A549 (cell line): ENCODE results near the gene FSHR. TPM values are rescaled to one million over a fixed set of nuclear protein-coding genes. Genes with fewer than 3 reads are reported as not detected.

Source experiments
- ATAC-seq, 2 experiments: fragments of 200-7000 bp in 1 of 2; fragments of >200 bp in 1 of 2; cut with Nextera tagmentation in 1 of 2; cut with Tn5 transposase in 1 of 2; 3 replicates each; pipeline versions ENCODE4 v1.8.0 to v1.9.1; 2018 to 2020; ENCODE audit warnings: mild to moderate bottlenecking in 1 of 2, moderate library complexity in 1 of 2
- CTCF ChIA-PET: fragments of 300-600 bp; sonication (Branson Sonifier 250); formaldehyde crosslinking; extraction: SDS; loops from one replicate; lab custom pipeline; 2021; ENCODE audit warnings: antibody characterized with exemption, inconsistent platforms; lab: Yijun Ruan, JAX
- POLR2A ChIA-PET: fragments of 350-600 bp; formaldehyde crosslinking; extraction: SDS; loops from one replicate; lab custom pipeline; 2021; ENCODE audit warnings: antibody characterized with exemption, inconsistent platforms; lab: Yijun Ruan, JAX
- DNase-seq, 2 experiments: peaks; one replicate each; pipeline versions ENCODE4 v3.0.0 to v3.0.0-alpha.2; 2011 to 2016; ENCODE audit warnings: low read depth in 1 of 2, low spot score in 1 of 2
- FAIRE-seq: peaks from 2 replicates; lab custom pipeline; 2011; peaks lifted over from hg19 to GRCh38; lab: Jason Lieb, UNC
- H3K27ac ChIP-seq, 2 experiments: fragments of >200 bp; sonication (Bioruptor Twin); formaldehyde crosslinking; 3 replicates each; pipeline ENCODE4 v1.5.1; 2016 to 2017
- H3K4me1 ChIP-seq: fragments of >200 bp; sonication (Bioruptor Twin); formaldehyde crosslinking; 3 replicates; pipeline ENCODE4 v1.6.1; 2016
- H3K4me2 ChIP-seq: fragments of >200 bp; sonication (Bioruptor Twin); formaldehyde crosslinking; 3 replicates; pipeline ENCODE4 v1.6.1; 2016
- H3K4me3 ChIP-seq: fragments of >200 bp; sonication (Bioruptor Twin); formaldehyde crosslinking; 3 replicates; pipeline ENCODE4 v1.5.1; 2016
- H3K9me3 ChIP-seq: fragments of >200 bp; sonication (Bioruptor Twin); formaldehyde crosslinking; 3 replicates; pipeline ENCODE4 v1.6.1; 2016
- CBX2 ChIP-seq: fragments of 200-600 bp; sonication (generic); IDR thresholded peaks from 2 replicates; pipeline ENCODE4 v1.6.1; 2016; ENCODE audit warnings: low read depth, mild to moderate bottlenecking, borderline replicate concordance
- CHD2 ChIP-seq: fragments of 150-350 bp; IDR thresholded peaks from 2 replicates; pipeline ENCODE4 v1.6.1; 2014; ENCODE audit warnings: low read length; ENCODE audit not compliant: partially characterized antibody
- CHD4 ChIP-seq: fragments of 200-600 bp; sonication (generic); IDR thresholded peaks from 2 replicates; pipeline ENCODE4 v1.6.1; 2016; ENCODE audit warnings: antibody characterized with exemption, mild to moderate bottlenecking, borderline replicate concordance
- EHMT2 ChIP-seq: fragments of 200-600 bp; sonication (generic); IDR thresholded peaks from 2 replicates; pipeline ENCODE4 v1.6.1; 2016; ENCODE audit warnings: antibody characterized with exemption, low read depth, mild to moderate bottlenecking, moderate library complexity
- FOSB ChIP-seq: fragments of 250-450 bp; sonication (Bioruptor Pico); IDR thresholded peaks from 2 replicates; pipeline ENCODE4 v1.5.0; 2020; ENCODE audit warnings: mild to moderate bottlenecking, moderate library complexity
- FOXS1 ChIP-seq: fragments of 250-450 bp; sonication (Bioruptor Pico); IDR thresholded peaks from 2 replicates; pipeline ENCODE4 v1.5.0; 2020; ENCODE audit warnings: mild to moderate bottlenecking, moderate library complexity
- GATA3 ChIP-seq: IDR thresholded peaks from 2 replicates; pipeline ENCODE4 v1.6.1; 2012; ENCODE audit warnings: borderline replicate concordance
- HDAC2 ChIP-seq: fragments of 200-600 bp; sonication (generic); IDR thresholded peaks from 2 replicates; pipeline ENCODE4 v1.6.1; 2016
- HEYL ChIP-seq: fragments of 250-450 bp; sonication (Bioruptor Pico); IDR thresholded peaks from 2 replicates; pipeline ENCODE4 v1.8.0; 2021; ENCODE audit warnings: mild to moderate bottlenecking, moderate library complexity
- HMGXB4 ChIP-seq: fragments of 250-450 bp; sonication (Bioruptor Pico); IDR thresholded peaks from 2 replicates; pipeline ENCODE4 v1.5.0; 2021; ENCODE audit warnings: mild to moderate bottlenecking, moderate library complexity, borderline replicate concordance
- HOXB5 ChIP-seq: fragments of 250-450 bp; sonication (Bioruptor Pico); IDR thresholded peaks from 2 replicates; pipeline ENCODE4 v1.5.0; 2020; ENCODE audit warnings: mild to moderate bottlenecking, moderate library complexity
- KDM1A ChIP-seq: fragments of 200-600 bp; sonication (generic); IDR thresholded peaks from 2 replicates; pipeline ENCODE4 v1.6.1; 2016; ENCODE audit warnings: low read depth, mild to moderate bottlenecking
- KDM5A ChIP-seq: fragments of 200-600 bp; sonication (generic); IDR thresholded peaks from 2 replicates; pipeline ENCODE4 v1.6.1; 2016; ENCODE audit warnings: antibody characterized with exemption, mild to moderate bottlenecking
- MAX ChIP-seq: IDR thresholded peaks from 2 replicates; pipeline ENCODE4 v1.6.1; 2012
- NFE2L2 ChIP-seq: fragments of 150-350 bp; conservative IDR thresholded peaks from 2 replicates; pipeline ENCODE4 v1.6.1; 2014; ENCODE audit warnings: low read length
- PBX3 ChIP-seq: IDR thresholded peaks from 2 replicates; pipeline ENCODE4 v1.6.1; 2012
- PHF8 ChIP-seq: fragments of 200-600 bp; sonication (generic); IDR thresholded peaks from 2 replicates; pipeline ENCODE4 v1.6.1; 2016; ENCODE audit warnings: low read depth, mild to moderate bottlenecking, antibody characterized with exemption, moderate library complexity, borderline replicate concordance
- POLR2A ChIP-seq: IDR thresholded peaks from 2 replicates; pipeline ENCODE4 v1.6.1; 2012; ENCODE audit warnings: mild to moderate bottlenecking, low read length
- RAD21 ChIP-seq, 2 experiments: fragments of >200 bp in 1 of 2; sonication (Bioruptor Twin) in 1 of 2; formaldehyde crosslinking in 1 of 2; IDR thresholded peaks in 1 of 2; conservative IDR thresholded peaks in 1 of 2; 2 replicates in 1 of 2; 3 replicates in 1 of 2; pipeline ENCODE4 v1.6.1; 2012 to 2018; ENCODE audit warnings: inconsistent platforms in 1 of 2
- RCOR1 ChIP-seq: fragments of 150-350 bp; IDR thresholded peaks from 2 replicates; pipeline ENCODE4 v1.6.1; 2014; ENCODE audit warnings: antibody characterized with exemption, low read length, low read depth
- RNF2 ChIP-seq: fragments of 200-600 bp; sonication (generic); IDR thresholded peaks from 2 replicates; pipeline ENCODE4 v1.6.1; 2016; ENCODE audit warnings: low read depth, mild to moderate bottlenecking, antibody characterized with exemption, moderate library complexity, borderline replicate concordance
- SMC3 ChIP-seq: fragments of >200 bp; sonication (Bioruptor Twin); formaldehyde crosslinking; IDR thresholded peaks from 3 replicates; pipeline ENCODE4 v1.6.1; 2018; ENCODE audit warnings: inconsistent platforms
- ZFP36 ChIP-seq: fragments of 450-650 bp; IDR thresholded peaks from 2 replicates; pipeline ENCODE4 v1.6.1; 2014; ENCODE audit warnings: borderline replicate concordance; ENCODE audit not compliant: partially characterized antibody
- ZSCAN20 ChIP-seq: fragments of 250-450 bp; sonication (Bioruptor Pico); IDR thresholded peaks from 2 replicates; pipeline ENCODE4 v1.8.0; 2022; ENCODE audit warnings: mild to moderate bottlenecking, moderate library complexity
- WGBS: methylation state at CpG from one replicate; pipeline ENCODE4 v1.1.6; 2017; ENCODE audit errors: missing lambda C conversion rate; 5-methylcytosine and 5-hydroxymethylcytosine counted together
- polyA minus RNA-seq: library from RNA; depleted of rRNA, polyadenylated mRNA; stranded (reverse); fragments of >200 nt; gene quantifications from 2 replicates; pipeline ENCODE4 v1.2.3, GENCODE V29; 2011; rRNA and poly(A)+ RNA removed
- polyA plus RNA-seq, 4 experiments: library from polyadenylated mRNA; depleted of rRNA in 3 of 4; stranded (reverse); fragments of >200 nt; fragmentation: RNase III in 1 of 4; extraction: RNeasy Plus Mini Kit Qiagen cat#74134 plus additional on column Dnase treatment in 1 of 4; gene quantifications; 2 replicates in 3 of 4; 3 replicates in 1 of 4; pipeline ENCODE4 v1.2.3, GENCODE V29; 2011 to 2017

Gene FSHR
- polyA plus RNA-seq (2011; rRNA removed) (not detected in 2 replicates), polyA plus RNA-seq (2017; fragmentation: RNase III; extraction: RNeasy Plus Mini Kit Qiagen cat#74134 plus additional on column Dnase treatment) (not detected in 3 replicates), polyA minus RNA-seq (not detected in 2 replicates)
- not detected in 2 replicates for polyA plus RNA-seq (2012; cell fraction: cytosol; rRNA removed)
- polyA plus RNA-seq (2012; cell fraction: nucleus; rRNA removed): not detected in 2 replicates

- ATAC-seq: no peak
- FAIRE-seq: no peak
- ChIA-PET CTCF (no interaction called here), POLR2A (no interaction called here)
- no peaks in the 10 kb centered on the region for H3K4me1 ChIP-seq
- WGBS: 20% methylated on average over 4 of the region's 4 CpGs
- no peak for TF ChIP-seq HDAC2
- no peak for TF ChIP-seq CHD2
- TF ChIP-seq HMGXB4: no peak
- TF ChIP-seq MAX: no peak
- TF ChIP-seq PBX3: no peak
- no peak for TF ChIP-seq CBX2
- no peak for TF ChIP-seq HEYL (CRISPR knock-in tag)
- TF ChIP-seq FOSB (CRISPR knock-in tag): no peak
- TF ChIP-seq RAD21 (conservative IDR thresholded peaks at IDR 0.05 in 1 of 2, IDR thresholded peaks at IDR 0.05 in 1 of 2): no peak
- no peak for TF ChIP-seq CHD4
- no peak for TF ChIP-seq PHF8
- TF ChIP-seq KDM1A: no peak
- TF ChIP-seq EHMT2: no peak
- TF ChIP-seq KDM5A: no peak
- TF ChIP-seq POLR2A: no peak
- no peak for TF ChIP-seq SMC3
- H3K27ac ChIP-seq: no peak within 1 kb of the TSS
- no peak within 1 kb of the TSS for H3K4me3 ChIP-seq
- DNase-seq: no peak
- H3K4me2 ChIP-seq: no peak within 1 kb of the TSS
- H3K9me3 ChIP-seq: no peaks in the 10 kb centered on the region
These were observed at the start of gene FSHR for GRCh38 chr2:49154140-49154539. Gene FSHR, minus strand, starts transcription at chr2:49154515. Its CDS starts 98 bp downstream, at chr2:49154417.

- TF ChIP-seq NFE2L2: no peak
- no peak for TF ChIP-seq RCOR1
- no peak for TF ChIP-seq CHD4
- no peak for TF ChIP-seq ZSCAN20 (CRISPR knock-in tag)
- no peak for TF ChIP-seq ZFP36
- no peak for TF ChIP-seq RNF2
- TF ChIP-seq HOXB5: no peak
- TF ChIP-seq GATA3: no peak
- no peak for TF ChIP-seq FOXS1 (CRISPR knock-in tag)
- ChIA-PET CTCF (no interaction called here), POLR2A (no interaction called here)
- 0% methylated on average over 2 of the region's 2 CpGs for WGBS
- Histone ChIP-seq H3K4me3 (no peak overlapping the region), H3K9me3 (no peaks in the 10 kb centered on the region), H3K4me2 (no peak overlapping the region), H3K27ac (no peak overlapping the region), H3K4me1 (no peaks in the 10 kb centered on the region)
- FAIRE-seq: no peak
- no peak for DNase-seq
- no peak for ATAC-seq
These were observed 45.0 kb upstream of the FSHR start for GRCh38 chr2:49199266-49199665.
